NK-92 (cell line): Measurements from ENCODE around the gene LPAR1.

Source experiments
- DNase-seq: peaks from one replicate; lab custom pipeline; 2025; ENCODE audit not compliant: unreplicated experiment; lab: John Stamatoyannopoulos, UW

Gene LPAR1

GRCh38 chr9:110960288-110960687 lies 78.0 kb downstream of the LPAR1 start:
- DNase-seq: no peak

GRCh38 chr9:110958847-110959246 lies 79.4 kb downstream of the LPAR1 start:
- DNase-seq: no peak

- DNase-seq: no peak
Observed at GRCh38 chr9:110954822-110955291, 83.4 kb downstream of the LPAR1 start.

GRCh38 chr9:110952540-110952859 lies 85.8 kb downstream of the LPAR1 start:
- DNase-seq: no peak

- DNase-seq: no peak
Observed at GRCh38 chr9:110951805-110952539, 86.3 kb downstream of the LPAR1 start.

GRCh38 chr9:110950041-110950645 lies 88.1 kb downstream of the LPAR1 start:
- no peak for DNase-seq

- no peak for DNase-seq
Observed at GRCh38 chr9:110949081-110949480, 89.2 kb downstream of the LPAR1 start.

GRCh38 chr9:110947491-110948044 lies 90.7 kb downstream of the LPAR1 start:
- DNase-seq: no peak

- DNase-seq: no peak
Observed at GRCh38 chr9:110942522-110942921, 95.7 kb downstream of the LPAR1 start.

GRCh38 chr9:110940951-110941557 lies 97.2 kb downstream of the LPAR1 start:
- no peak for DNase-seq

GRCh38 chr9:110939573-110939972 lies 98.7 kb downstream of the LPAR1 start:
- DNase-seq: no peak

GRCh38 chr9:110939047-110939446 lies 99.2 kb downstream of the LPAR1 start:
- no peak for DNase-seq

- no peak for DNase-seq
Observed at GRCh38 chr9:110938242-110938641, 100.0 kb downstream of the LPAR1 start.

GRCh38 chr9:110936719-110937452 lies 101.4 kb downstream of the LPAR1 start:
- DNase-seq: no peak

GRCh38 chr9:110936237-110936636 lies 102.0 kb downstream of the LPAR1 start:
- no peak for DNase-seq

- no peak for DNase-seq
Observed at GRCh38 chr9:110935829-110936228, 102.4 kb downstream of the LPAR1 start.

- no peak for DNase-seq
Observed at GRCh38 chr9:110933350-110934001, 104.8 kb downstream of the LPAR1 start.

- DNase-seq: no peak
Observed at GRCh38 chr9:110932863-110933262, 105.4 kb downstream of the LPAR1 start.

GRCh38 chr9:110928599-110928998 lies 109.7 kb downstream of the LPAR1 start:
- no peak for DNase-seq

- DNase-seq: no peak
Observed at GRCh38 chr9:110926828-110927487, 111.3 kb downstream of the LPAR1 start.
